Fibroblast of mammary gland (primary cell): ENCODE results near the gene LEFTY2.
"Not testable (repeated sequence)": the region's sequence is repeated elsewhere in the genome, so short reads cannot be mapped to it uniquely, and the experiment has no call there.

Experiments used
- DNase-seq: peaks from one replicate; pipeline ENCODE4 v3.0.0-alpha.2; 2010; ENCODE audit warnings: low read depth
- H3K4me3 ChIP-seq: 2 replicates; pipeline ENCODE4 v1.5.1; 2011; ENCODE audit warnings: low read depth, mild to moderate bottlenecking, low read length, moderate library complexity; ENCODE audit not compliant: control insufficient read depth
- TF ChIP-seq, protein P1 (sequence below): conservative IDR thresholded peaks from 2 replicates; pipeline ENCODE4 v1.5.1; 2011; ENCODE audit warnings: low read depth, low read length, inconsistent platforms; ENCODE audit not compliant: control insufficient read depth, insufficient read depth

Gene LEFTY2

DNA sequence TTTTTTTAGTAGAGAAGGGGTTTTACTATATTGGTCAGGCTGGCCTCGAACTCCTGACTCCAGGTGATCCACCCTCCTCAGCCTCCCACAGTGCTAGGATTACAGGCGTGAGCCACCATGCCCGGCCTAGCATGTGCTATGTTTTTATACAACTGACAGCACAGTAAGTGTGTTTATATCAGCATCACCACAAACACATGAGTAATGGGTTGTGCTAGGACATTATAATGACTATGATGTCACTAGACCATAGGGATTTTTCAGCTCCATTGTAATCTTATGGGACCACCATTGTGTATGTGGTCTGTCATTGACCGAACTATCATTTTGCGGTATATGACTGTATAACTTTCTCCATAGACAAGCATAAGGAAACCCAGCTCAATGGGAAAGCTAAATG lies 6.3 kb downstream of the LEFTY2 start:
- H3K4me3 ChIP-seq: no peak overlapping the region
- TF ChIP-seq, protein P1, sequence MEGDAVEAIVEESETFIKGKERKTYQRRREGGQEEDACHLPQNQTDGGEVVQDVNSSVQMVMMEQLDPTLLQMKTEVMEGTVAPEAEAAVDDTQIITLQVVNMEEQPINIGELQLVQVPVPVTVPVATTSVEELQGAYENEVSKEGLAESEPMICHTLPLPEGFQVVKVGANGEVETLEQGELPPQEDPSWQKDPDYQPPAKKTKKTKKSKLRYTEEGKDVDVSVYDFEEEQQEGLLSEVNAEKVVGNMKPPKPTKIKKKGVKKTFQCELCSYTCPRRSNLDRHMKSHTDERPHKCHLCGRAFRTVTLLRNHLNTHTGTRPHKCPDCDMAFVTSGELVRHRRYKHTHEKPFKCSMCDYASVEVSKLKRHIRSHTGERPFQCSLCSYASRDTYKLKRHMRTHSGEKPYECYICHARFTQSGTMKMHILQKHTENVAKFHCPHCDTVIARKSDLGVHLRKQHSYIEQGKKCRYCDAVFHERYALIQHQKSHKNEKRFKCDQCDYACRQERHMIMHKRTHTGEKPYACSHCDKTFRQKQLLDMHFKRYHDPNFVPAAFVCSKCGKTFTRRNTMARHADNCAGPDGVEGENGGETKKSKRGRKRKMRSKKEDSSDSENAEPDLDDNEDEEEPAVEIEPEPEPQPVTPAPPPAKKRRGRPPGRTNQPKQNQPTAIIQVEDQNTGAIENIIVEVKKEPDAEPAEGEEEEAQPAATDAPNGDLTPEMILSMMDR: no peak
- no peak for DNase-seq

DNA sequence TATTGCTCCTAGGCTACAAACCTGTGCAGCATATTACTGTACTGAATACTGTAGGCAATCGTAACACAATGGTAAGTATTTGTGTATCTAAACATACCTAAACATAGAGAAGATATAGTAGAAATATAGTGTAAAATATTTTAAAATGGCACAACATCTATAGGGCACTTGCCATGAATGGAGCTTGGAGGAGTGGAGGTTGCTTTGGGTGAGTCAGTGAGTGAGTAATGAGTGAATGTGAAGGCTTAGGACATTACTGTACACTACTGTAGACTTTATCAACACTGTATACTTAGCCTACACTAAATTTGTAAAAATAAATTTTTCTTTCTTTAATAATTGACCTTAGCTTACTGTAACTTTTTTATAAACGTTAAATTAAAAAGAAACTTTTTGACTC lies 7.9 kb downstream of the LEFTY2 start:
- TF ChIP-seq, protein P1: no peak
- peak; percentile 72 for DNase-seq
- H3K4me3 ChIP-seq: no peak overlapping the region

DNA sequence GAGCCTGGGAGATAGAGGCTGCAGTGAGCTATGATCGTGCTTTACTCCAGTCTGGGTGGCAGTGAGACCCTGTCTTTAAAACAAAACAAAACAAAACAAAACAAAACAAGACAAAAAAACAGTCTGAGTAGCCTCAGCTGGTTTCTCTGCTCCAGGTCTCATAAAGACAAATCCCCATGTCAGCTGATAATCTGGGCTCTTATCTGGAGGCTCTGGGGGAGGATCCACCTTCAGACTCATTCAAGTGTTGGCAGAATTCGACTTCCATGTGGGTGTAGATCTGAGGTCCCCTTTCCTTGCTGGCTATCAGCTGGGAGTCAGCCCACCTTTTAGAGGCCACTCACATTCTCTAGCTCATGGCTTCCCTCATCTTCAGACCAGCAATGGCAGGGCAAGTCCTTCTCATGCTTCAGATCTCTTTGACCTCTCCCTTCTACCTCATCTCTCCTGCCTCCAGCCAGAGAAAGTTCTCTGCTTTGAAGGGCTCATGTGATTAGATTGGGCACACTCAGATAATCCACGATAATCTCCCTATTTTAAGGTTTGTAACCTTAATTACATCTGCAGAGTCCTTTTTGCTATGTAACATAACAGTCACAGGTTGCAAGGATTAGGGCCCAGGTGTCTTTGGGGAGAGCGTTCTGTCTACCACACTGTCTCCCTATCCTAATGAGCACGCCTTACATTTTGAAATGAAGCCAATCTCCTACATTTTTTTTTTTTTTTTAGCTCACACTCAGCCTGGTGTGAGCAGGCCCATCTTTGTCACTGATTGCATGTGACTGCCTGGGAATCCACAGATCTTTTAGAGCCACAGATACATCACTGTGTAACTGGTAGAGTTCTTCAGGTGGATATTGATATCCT lies 9.5 kb downstream of the LEFTY2 start:
- H3K4me3 ChIP-seq: no peak overlapping the region
- TF ChIP-seq, protein P1: no peak
- DNase-seq: no peak

DNA sequence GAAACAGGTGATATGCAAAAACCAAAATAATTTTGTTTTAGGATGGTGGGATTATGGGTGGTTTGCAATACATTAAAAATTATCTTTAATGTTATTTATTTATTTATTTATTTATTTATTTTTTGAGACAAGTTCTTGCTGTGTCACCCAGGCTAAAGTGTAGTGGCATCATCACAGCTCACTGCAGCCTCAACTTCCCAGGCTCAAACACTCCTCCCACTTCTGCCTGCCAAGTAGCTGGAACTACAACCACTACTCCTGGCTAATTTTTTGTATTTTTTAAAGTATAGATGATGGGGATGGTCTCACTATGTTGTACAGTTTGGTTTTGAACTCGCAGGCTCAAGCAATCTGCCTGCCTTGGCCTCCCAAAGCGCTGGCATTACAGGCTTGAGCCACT lies 10.5 kb downstream of the LEFTY2 start:
- TF ChIP-seq, protein P1: no peak
- no peak overlapping the region for H3K4me3 ChIP-seq
- DNase-seq: no peak

DNA sequence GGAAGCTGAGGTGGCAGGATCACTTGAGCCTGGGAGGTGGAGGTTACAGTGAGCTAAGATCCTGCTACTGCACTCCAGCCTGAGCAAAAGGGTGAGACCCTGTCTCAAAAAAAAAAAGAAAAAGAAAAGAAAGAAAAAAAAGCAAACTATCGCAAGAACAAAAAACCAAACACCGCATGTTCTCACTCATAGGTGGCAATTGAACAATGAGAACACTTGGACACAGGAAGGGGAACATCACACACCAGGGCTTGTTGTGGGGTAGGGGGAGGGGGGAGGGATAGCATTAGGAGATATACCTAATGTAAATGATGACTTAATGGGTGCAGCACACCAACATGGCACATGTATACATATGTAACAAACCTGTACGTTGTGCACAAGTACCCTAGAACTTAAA lies 11.6 kb downstream of the LEFTY2 start:
- not testable (repeated sequence) for H3K4me3 ChIP-seq, DNase-seq

DNA sequence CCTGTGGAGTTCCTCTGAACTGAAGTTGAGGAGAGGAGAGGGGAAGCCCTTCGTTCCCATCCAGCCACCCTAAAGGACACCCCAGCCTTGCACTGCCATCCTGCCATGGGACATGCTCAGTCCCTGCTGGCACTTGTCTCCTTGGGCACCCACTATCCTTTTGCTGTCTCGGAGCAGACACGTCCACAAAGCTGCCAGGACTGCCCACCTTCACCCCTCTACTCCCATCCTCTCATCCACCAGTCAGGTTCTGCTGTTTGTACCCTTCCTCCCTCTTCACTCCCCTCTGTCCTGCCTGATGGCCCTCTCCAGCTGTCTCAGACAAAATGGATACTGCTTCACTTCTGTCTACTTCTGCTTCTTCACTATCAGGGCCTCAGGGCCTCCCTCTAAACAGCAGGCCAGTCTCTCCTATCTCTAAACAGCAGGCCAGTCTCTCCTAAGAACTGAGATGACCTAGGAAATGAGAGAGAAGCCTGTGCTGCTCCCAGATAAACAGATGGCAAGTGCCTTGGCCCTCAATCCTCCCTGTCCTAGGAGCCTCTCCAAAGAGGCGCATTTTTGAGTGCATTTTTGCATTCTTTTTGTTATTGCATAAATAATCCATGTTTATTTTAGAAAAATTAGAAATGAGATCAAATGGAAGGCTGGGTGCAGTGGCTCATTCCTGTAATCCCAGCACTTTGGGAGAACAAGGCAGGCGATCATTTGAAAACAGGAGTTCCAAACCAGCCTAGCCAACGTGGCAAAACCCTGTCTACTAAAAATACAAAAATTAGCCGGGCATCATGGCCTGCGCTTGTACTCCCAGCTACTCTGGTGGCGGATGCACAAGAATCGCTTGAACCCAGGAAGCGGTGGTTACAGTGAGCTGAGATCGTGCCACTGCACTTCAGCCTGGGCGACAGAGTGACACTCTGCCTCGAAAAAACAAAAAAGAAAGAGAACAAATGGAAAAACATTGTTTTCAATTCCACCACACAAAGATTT lies 12.5 kb downstream of the LEFTY2 start:
- no peak overlapping the region for H3K4me3 ChIP-seq
- TF ChIP-seq, protein P1: no peak
- DNase-seq: no peak
